SK-N-SH (cell line): Measurements from ENCODE around the gene IGSF9.

Source experiments
- CTCF ChIP-seq: fragments of 200-600 bp; sonication (generic); IDR thresholded peaks from 2 replicates; pipeline ENCODE4 v1.6.1; 2017; ENCODE audit warnings: antibody characterized with exemption, mild to moderate bottlenecking, moderate library complexity
- GABPA ChIP-seq: IDR thresholded peaks from 2 replicates; pipeline ENCODE4 v1.4.0; 2012; ENCODE audit warnings: low read depth, mild to moderate bottlenecking
- RAD21 ChIP-seq: IDR thresholded peaks from 2 replicates; pipeline ENCODE4 v1.6.1; 2012; ENCODE audit warnings: mild to moderate bottlenecking, low read length
- REST ChIP-seq: IDR thresholded peaks from 2 replicates; pipeline ENCODE4 v1.6.1; 2012; ENCODE audit warnings: mild to moderate bottlenecking, low read depth, low read length, moderate library complexity
- SIN3A ChIP-seq: IDR thresholded peaks from 2 replicates; pipeline ENCODE4 v1.6.1; 2012; ENCODE audit warnings: low read depth, mild to moderate bottlenecking, low read length, moderate library complexity, borderline replicate concordance
- TAF1 ChIP-seq: IDR thresholded peaks from 2 replicates; pipeline ENCODE4 v1.6.1; 2012; ENCODE audit warnings: low read depth, mild to moderate bottlenecking, low read length, moderate library complexity, borderline replicate concordance
- USF2 ChIP-seq: fragments of 150-350 bp; IDR thresholded peaks from 2 replicates; pipeline ENCODE4 v1.6.1; 2017; ENCODE audit warnings: antibody characterized with exemption, low read length, low read depth, borderline replicate concordance

DNA sequence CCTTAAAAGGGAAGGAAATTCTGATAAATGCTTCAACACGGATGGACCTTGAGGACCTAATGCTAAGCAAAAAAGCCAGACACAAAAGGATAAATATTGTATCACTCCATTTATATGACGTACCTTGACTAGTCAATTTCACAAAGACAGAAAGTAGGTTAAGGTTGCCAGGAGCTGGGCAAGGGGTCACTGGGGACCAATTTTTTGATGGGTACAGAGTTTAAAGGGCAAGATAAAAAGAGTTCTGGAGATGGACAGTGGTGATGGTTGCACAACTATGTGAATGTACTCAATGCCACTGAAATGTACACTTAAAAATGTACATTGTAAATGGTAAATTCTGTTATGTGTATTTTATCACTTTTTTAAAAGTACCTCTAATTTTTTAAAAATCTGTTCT lies 40.7 kb upstream of the IGSF9 start:
- TF ChIP-seq SIN3A: no peak
- no peak for TF ChIP-seq GABPA
- TF ChIP-seq REST: no peak
- no peak for TF ChIP-seq TAF1
- no peak for TF ChIP-seq CTCF
- no peak for TF ChIP-seq USF2
- no peak for TF ChIP-seq RAD21
